GM19023 (cell line): ENCODE results near the gene TSR2.
A peak's percentile ranks its signal among the peaks of the same experiment; 100 is the strongest.

Experiments
- ATAC-seq: cut with Tn5 transposase; IDR thresholded peaks from one replicate; pipeline ENCODE4 v1.9.1; 2021; ENCODE audit warnings: mild to moderate bottlenecking, moderate library complexity; ENCODE audit not compliant: unreplicated experiment

TSR2 gene, protein sequence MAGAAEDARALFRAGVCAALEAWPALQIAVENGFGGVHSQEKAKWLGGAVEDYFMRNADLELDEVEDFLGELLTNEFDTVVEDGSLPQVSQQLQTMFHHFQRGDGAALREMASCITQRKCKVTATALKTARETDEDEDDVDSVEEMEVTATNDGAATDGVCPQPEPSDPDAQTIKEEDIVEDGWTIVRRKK

GRCh38 chrX:54439960-54440871 is at the start of gene TSR2:
TSR2 (plus strand) TSS chrX:54440404; CDS start chrX:54440422, 18 bp downstream.
- peak; percentile 98 for ATAC-seq

GRCh38 chrX:54397113-54397512 is 43.1 kb upstream of the TSR2 start:
- ATAC-seq, result no peak

DNA sequence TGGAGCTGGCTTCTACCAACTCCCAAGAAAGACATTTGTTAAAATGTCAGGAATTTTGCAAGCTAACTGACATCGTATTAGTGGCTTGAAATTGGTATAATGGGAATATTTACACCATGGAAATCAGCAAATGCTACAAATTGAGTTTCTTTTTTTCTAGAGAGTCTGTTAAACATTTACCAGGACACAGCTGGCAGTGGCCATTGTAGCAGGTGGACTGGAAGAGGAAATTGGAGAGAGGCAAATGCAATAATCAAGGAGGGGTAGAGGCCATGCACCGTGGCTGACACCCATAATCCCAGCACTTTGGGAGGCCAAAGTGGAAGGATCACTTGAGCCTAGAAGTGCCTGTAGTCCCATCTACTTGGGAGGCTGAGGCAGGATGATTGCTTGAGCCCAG is 32.9 kb upstream of the TSR2 start:
- no peak for ATAC-seq

- ATAC-seq, result no peak
Measured at GRCh38 chrX:54411732-54412131, 28.5 kb upstream of the TSR2 start.

GRCh38 chrX:54413753-54414152 is 26.5 kb upstream of the TSR2 start:
- no peak for ATAC-seq

DNA sequence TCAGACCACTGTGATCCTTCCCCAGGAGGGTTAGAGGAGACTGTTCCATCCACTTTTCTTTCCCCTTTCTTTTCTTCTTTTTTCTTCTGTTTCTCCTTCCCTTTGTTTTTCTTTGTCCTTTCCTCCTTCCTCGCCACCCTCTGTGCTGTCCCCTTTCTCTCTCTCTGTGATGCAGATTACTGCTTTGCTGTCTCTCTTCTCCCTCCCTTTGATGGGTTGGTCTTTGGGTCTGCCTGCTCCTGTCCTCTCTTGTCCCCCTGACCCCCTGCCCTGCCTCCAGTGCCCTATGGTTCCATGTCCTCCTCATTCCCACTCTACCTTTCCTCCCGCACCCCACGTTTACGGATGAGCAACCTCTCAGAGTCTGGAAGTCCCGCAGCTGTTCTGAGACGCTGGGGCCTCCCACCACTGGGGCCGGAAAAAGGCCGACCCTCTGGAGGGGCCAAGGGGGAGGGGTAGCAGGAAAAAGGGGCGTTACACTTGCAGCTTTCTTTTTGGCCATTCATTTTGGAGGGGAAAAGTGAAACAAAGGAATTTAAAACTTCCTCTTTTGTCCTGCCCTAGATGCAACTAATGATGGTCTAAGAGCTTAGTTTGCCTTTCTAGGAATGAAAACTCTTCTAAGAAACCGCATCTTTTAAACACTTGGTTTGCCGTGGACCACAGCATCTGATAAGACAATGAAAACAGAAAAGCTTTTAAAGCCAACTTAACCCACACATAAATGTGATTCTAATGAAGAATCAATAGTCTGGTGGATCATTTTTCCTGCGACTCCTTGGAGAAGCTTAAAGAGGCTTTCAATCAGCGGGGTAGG is 24.5 kb upstream of the TSR2 start:
- no peak for ATAC-seq

DNA sequence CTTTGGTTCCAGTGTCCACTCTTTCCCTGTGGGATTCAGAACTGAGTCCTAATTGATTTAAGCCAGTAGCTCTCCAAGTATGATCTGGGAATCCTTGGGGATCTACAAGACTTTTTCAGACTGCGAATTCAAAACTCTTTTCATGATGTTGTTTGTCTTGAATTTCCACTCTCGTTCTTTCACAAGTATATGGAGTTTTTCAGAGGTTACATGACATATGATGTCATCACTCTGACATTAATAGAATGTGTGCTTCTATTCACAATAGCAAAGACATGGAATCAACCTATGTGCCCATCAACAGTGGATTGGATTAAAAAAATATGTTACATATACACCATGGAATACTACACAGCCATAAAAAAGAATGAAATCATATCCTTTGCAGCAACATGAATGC is 23.2 kb upstream of the TSR2 start:
- no peak for ATAC-seq

DNA sequence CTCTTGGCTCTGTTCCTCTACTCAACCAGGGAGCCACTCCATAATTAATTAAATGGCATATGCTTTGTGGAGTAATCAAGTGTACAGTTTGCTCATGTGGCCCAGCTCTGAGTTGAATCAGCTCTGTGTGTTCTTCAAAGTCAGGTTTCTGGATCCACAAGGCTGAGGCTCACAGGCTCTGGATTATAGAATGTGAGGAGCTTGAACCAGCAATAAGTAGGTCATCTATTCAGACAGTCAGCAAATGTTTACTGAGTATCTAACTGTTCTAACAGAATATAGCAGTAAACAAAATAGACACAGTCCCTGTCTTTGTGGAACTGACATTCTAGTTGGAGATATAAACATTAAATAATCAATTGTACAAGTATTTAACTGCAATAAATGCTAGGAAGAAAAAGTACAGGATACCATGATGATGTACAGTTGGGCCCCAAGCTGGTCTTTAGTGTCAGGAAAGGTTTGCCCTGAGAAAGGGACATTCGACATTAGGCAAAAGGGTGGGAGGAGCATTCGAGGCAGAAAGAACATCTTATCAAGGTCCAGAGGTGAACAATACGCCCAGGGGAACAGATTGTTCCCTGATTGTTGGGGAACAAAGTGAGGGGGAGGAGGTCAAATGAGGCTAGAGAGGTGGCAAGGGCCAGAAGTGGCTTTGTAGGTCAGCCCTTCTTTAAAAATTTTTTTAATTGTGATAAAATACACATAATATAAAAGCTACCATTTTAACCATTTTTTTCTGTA is 20.5 kb upstream of the TSR2 start:
- no peak for ATAC-seq

- no peak for ATAC-seq
Measured at GRCh38 chrX:54422168-54422567, 18.0 kb upstream of the TSR2 start.

- ATAC-seq, result no peak
Measured at GRCh38 chrX:54423161-54423888, 16.9 kb upstream of the TSR2 start.

DNA sequence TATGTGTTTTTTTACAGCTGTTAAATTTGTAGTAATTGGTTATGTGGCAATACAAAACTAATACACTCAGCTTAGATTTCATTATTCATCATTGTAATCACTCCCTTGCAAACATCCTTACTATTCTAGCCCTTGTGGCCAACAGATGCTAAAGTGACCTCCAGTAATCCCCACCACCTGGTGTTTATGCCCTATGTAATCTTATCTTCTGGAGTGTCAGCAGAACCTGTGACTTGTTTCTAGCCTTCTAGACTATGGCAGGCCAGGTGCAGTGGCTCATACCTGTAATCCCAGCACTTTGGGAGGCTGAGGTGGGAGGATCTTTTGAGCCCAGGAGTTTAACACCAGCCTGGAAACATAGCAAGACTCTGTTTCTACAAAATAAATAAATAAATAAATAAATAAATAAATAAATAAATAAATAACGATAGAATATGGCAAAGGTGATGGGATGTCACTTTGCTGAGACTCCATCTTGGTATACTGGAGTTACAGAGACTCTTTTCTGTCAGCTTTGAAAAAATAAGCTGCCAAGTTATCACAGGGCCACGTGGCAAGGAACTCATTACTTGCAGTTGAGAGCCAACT is 12.3 kb upstream of the TSR2 start:
- no peak for ATAC-seq

- no peak for ATAC-seq
Measured at GRCh38 chrX:54430519-54430918, 9.7 kb upstream of the TSR2 start.

GRCh38 chrX:54435121-54435520 is 5.1 kb upstream of the TSR2 start:
- no peak for ATAC-seq

- ATAC-seq, result no peak
Measured at GRCh38 chrX:54442790-54443189, 2.6 kb downstream of the TSR2 start.

DNA sequence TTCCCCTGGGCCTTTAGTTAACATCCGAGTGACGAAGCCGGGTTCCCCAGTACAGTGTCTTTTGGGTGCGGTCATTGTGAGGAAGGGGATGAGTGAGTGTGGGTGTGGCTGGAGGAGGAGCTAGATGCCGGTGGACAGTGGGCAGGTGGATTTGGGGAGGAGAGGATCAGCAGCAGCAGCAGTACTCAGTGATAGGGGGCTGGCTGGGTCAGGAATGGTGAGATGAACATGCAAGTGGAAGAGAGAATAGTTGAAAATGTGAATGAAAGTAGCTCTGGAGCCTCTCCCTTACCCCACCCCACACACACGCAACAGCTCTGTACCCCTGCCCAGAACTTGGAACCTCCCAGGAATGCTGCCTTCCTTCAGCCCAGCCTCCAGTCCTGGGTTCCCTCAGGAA is 4.5 kb downstream of the TSR2 start:
- ATAC-seq, result no peak

DNA sequence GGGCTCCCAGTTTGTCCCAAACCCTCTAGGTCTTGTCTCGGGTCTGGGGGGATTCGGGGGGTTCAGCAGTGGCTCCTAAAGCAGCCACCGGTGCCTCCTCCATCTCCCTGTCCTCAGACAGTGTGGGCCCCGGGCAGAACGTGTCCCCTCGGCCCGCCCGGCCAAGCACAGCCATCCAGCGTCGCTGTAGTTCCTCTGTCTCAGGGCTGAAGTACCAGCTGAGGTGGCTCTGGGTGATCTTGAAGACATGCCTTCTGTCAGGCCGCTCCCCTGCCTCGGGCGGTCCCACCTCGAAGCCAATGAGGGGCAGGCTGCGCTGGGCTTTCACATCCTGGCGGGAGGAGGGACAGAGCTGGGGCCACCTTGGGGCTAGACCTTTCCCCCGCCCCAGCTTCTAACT is 5.9 kb downstream of the TSR2 start:
- no peak for ATAC-seq

GRCh38 chrX:54447461-54447860 is 7.3 kb downstream of the TSR2 start:
- ATAC-seq, result no peak

- no peak for ATAC-seq
Measured at GRCh38 chrX:54449929-54450328, 9.7 kb downstream of the TSR2 start.

- no peak for ATAC-seq
Measured at GRCh38 chrX:54452920-54453319, 12.7 kb downstream of the TSR2 start.
